HG03575 (cell line): Measurements from ENCODE around the gene HBA2.
"Not testable (repeated sequence)": the region's sequence is repeated elsewhere in the genome, so short reads cannot be mapped to it uniquely, and the experiment has no call there.

Experiments
- ATAC-seq: cut with Tn5 transposase; IDR thresholded peaks from one replicate; pipeline ENCODE4 v1.9.1; 2021; ENCODE audit not compliant: unreplicated experiment, insufficient number of reproducible peaks, low FRiP score; ENCODE audit errors: extremely low read depth

HBA2 gene

GRCh38 chr16:172374-172941, at the start of gene HBA2:
TSS of gene HBA2 (plus strand) at chr16:172876. CDS start at chr16:172913, 37 bp downstream.
- ATAC-seq, result not testable (repeated sequence)

- not testable (repeated sequence) for ATAC-seq
Measured at GRCh38 chr16:123558-124350, 48.9 kb upstream of the HBA2 start.

- no peak for ATAC-seq
Measured at GRCh38 chr16:125011-125410, 47.7 kb upstream of the HBA2 start.

GRCh38 chr16:129075-129474, 43.6 kb upstream of the HBA2 start:
- no peak for ATAC-seq

- ATAC-seq, result no peak
Measured at GRCh38 chr16:130533-131173, 42.0 kb upstream of the HBA2 start.

GRCh38 chr16:132120-132519, 40.6 kb upstream of the HBA2 start:
- ATAC-seq, result no peak

GRCh38 chr16:133716-134115, 39.0 kb upstream of the HBA2 start:
- ATAC-seq, result no peak

GRCh38 chr16:138049-138417, 34.6 kb upstream of the HBA2 start:
- ATAC-seq, result no peak

- ATAC-seq, result no peak
Measured at GRCh38 chr16:140175-140857, 32.4 kb upstream of the HBA2 start.

- ATAC-seq, result no peak
Measured at GRCh38 chr16:142405-142967, 30.2 kb upstream of the HBA2 start.

GRCh38 chr16:143047-143446, 29.6 kb upstream of the HBA2 start:
- ATAC-seq, result no peak

GRCh38 chr16:143456-143855, 29.2 kb upstream of the HBA2 start:
- ATAC-seq, result no peak

GRCh38 chr16:144797-145252, 27.9 kb upstream of the HBA2 start:
- ATAC-seq, result no peak

GRCh38 chr16:146646-147045, 26.0 kb upstream of the HBA2 start:
- no peak for ATAC-seq

- ATAC-seq, result no peak
Measured at GRCh38 chr16:149024-149660, 23.5 kb upstream of the HBA2 start.

GRCh38 chr16:152141-153128, 20.2 kb upstream of the HBA2 start, which contains the start of gene HBZ:
TSS of gene HBZ (plus strand) at chr16:152644. CDS start at chr16:152910, 266 bp downstream.
- no peak for ATAC-seq

- not testable (repeated sequence) for ATAC-seq
Measured at GRCh38 chr16:153129-153521, 19.6 kb upstream of the HBA2 start.
